HG03103 (cell line): ENCODE measurements around the gene RTN4R.
"Not testable (repeated sequence)": the region's sequence is repeated elsewhere in the genome, so short reads cannot be mapped to it uniquely, and the experiment has no call there.

ENCODE experiments used
- ATAC-seq: cut with Tn5 transposase; IDR thresholded peaks from one replicate; pipeline ENCODE4 v1.9.1; 2021; ENCODE audit warnings: low read depth; ENCODE audit not compliant: unreplicated experiment

The RTN4R gene

GRCh38 chr22:20268279-20269012 lies at the start of gene RTN4R:
Gene RTN4R (minus strand): TSS chr22:20268318. CDS start chr22:20268092, 226 bp downstream.
- ATAC-seq, result no peak

- not testable (repeated sequence) for ATAC-seq
Observed at GRCh38 chr22:20317402-20318042, 49.4 kb upstream of the RTN4R start.

- no peak for ATAC-seq
Observed at GRCh38 chr22:20316844-20317401, 48.8 kb upstream of the RTN4R start.

- ATAC-seq, result no peak
Observed at GRCh38 chr22:20316217-20316843, 48.2 kb upstream of the RTN4R start.

- no peak for ATAC-seq
Observed at GRCh38 chr22:20315337-20316216, 47.5 kb upstream of the RTN4R start.

GRCh38 chr22:20314741-20315336 lies 46.7 kb upstream of the RTN4R start:
- ATAC-seq, result not testable (repeated sequence)

- not testable (repeated sequence) for ATAC-seq
Observed at GRCh38 chr22:20314206-20314605, 46.1 kb upstream of the RTN4R start.

GRCh38 chr22:20313306-20314077 lies 45.4 kb upstream of the RTN4R start:
- ATAC-seq, result not testable (repeated sequence)

GRCh38 chr22:20312396-20313191 lies 44.5 kb upstream of the RTN4R start:
- no peak for ATAC-seq

- ATAC-seq, result not testable (repeated sequence)
Observed at GRCh38 chr22:20311249-20312062, 43.3 kb upstream of the RTN4R start.

- not testable (repeated sequence) for ATAC-seq
Observed at GRCh38 chr22:20310773-20311172, 42.7 kb upstream of the RTN4R start.

GRCh38 chr22:20310180-20310579 lies 42.1 kb upstream of the RTN4R start:
- not testable (repeated sequence) for ATAC-seq

GRCh38 chr22:20308806-20309650 lies 40.9 kb upstream of the RTN4R start:
- ATAC-seq, result not testable (repeated sequence)

- ATAC-seq, result not testable (repeated sequence)
Observed at GRCh38 chr22:20307448-20308447, 39.6 kb upstream of the RTN4R start.
